Central memory CD8-positive, alpha-beta T cell (primary cell): ENCODE measurements around the gene BTBD9.

ENCODE experiments used
- ATAC-seq: fragments of 150-1000 bp; cut with Tn5 transposase; replicated peaks from 2 replicates; pipeline ENCODE4 v1.10.0; 2022; ENCODE audit warnings: mild to moderate bottlenecking, moderate FRiP score, moderate number of reproducible peaks; ENCODE audit not compliant: poor library complexity, severe bottlenecking; ENCODE audit errors: extremely low read depth
- DNase-seq, 2 donors: peaks; one replicate each; pipeline ENCODE4 v3.0.0; 2021; ENCODE audit warnings: low spot score in 2 of 2
- H3K27ac Mint-ChIP-seq: one replicate; pipeline ENCODE4 v1.8.0; 2022; ENCODE audit warnings: low read depth, mild to moderate bottlenecking, moderate library complexity, mixed read lengths
- H3K27me3 Mint-ChIP-seq: one replicate; pipeline ENCODE4 v1.8.0; 2022; ENCODE audit warnings: mixed read lengths
- H3K36me3 Mint-ChIP-seq: one replicate; pipeline ENCODE4 v1.8.0; 2022; ENCODE audit warnings: mild to moderate bottlenecking, moderate library complexity, mixed read lengths; ENCODE audit not compliant: insufficient read depth
- H3K4me1 Mint-ChIP-seq: one replicate; pipeline ENCODE4 v1.8.0; 2022; ENCODE audit warnings: mixed read lengths
- H3K4me3 Mint-ChIP-seq: one replicate; pipeline ENCODE4 v1.8.0; 2022; ENCODE audit warnings: mild to moderate bottlenecking, moderate library complexity, mixed read lengths
- H3K9me3 Mint-ChIP-seq: one replicate; pipeline ENCODE4 v1.8.0; 2022; ENCODE audit warnings: mixed read lengths

The BTBD9 gene

DNA sequence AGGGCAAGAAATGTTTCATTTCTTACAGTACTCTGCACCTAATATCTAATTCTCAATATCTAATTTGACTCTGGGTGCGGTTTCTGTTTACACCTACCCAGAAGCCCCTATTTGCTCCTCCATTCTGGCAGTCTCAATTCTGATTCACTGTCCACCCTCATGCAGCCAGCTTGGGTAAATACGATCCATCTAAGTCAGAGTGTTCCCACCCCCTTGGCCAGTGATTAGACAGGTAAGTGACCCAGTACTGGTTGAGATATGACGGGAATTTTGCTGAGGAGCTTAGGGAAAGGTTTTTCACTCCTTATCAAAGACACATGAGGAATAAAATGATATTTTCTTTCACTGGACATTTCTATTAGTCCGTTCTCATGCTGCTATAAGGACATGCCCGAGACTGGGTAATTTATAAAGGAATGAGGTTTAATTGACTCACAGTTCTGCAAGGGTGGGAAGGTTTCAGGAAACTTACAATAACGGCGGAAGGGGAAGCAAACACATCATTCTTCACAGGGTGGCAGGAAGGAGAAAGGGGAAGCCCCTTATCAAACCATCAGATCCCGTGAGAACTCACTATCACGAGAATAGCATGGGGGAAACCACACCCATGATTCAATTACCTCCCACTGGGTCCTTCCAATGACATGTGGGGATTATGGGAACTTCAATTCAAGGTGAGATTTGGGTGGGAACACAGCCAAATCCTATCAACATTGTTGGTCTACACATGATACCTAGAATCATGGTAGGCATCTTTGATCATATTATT is 33.9 kb upstream of the BTBD9 start:
- DNase-seq (no peak), ATAC-seq (no peak)
- Mint-ChIP-seq H3K4me1 (no peaks in the 10 kb centered on the region), H3K4me3 (no peak overlapping the region), H3K9me3 (no peaks in the 10 kb centered on the region), H3K27ac (no peak overlapping the region), H3K27me3 (no peaks in the 10 kb centered on the region), H3K36me3 (peaks cover 7% of the 10 kb centered on the region)

DNA sequence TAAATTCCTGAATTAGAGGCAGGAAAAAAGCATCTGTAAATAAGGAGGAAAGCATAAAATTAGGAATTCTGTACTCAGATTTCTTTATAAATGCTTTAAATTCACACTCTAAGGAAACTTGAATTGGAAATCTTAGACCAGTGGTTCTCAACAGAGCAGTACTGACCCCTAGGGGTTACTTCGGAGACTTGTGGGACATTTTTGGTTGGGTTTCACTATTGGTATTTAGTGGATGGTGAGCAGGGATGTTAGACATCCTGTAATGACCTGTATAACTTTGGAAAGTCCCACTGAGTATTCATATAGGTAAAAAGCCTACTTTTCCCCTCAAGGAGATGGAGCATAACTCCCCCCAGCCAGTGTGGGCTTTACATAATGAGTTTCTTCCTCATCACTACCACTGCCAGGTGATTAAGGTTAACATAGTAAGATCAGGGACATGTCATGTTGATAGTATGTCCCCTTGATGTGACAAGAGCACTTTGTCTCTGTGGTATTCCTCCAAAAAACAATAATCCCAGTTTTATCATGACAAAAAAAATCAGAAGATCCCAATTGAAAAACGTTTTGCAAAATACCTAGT is 32.2 kb upstream of the BTBD9 start:
- no peak overlapping the region for H3K4me3 Mint-ChIP-seq

DNA sequence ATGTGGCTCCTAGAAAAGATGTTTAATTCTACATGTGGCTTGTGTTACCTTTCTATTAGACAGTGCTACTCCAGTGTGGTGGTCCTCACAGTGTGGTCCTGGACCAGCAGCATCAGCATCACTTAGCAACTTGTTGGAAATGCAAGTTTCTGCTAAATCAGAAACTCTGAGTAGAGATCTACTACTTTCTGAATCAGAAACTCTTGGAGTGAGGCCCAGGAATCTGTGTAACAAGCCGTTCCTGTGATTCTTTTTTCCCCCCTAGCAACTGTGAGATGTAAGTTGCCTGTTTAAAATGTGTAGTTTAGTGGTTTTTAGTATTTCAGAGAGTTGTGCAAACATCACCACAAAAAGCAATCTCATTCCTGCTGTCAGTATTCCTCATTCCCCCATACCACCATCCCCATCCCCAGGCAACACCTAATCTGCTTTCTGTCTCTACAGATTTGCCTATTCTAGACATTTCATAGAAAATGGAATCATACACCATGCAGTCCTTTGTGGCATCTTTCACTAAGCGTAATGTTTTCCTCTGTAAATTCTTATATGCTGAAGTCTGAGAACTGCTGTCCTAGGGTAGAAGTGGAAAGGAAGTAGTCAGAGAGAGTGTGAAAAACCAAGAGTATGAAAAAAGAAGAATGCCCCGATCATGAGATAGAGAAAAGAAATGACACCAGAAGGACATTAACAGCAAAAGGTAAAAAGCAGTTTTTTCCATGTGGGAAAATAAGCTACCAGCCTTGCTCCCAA is 18.9 kb upstream of the BTBD9 start:
- ATAC-seq: no peak
- H3K4me3 Mint-ChIP-seq: no peak overlapping the region
- H3K27ac Mint-ChIP-seq: no peak overlapping the region

More for the DNA sequence above, 32.2 kb upstream of the BTBD9 start:
- Mint-ChIP-seq H3K36me3 (peaks cover 3% of the 10 kb centered on the region), H3K27ac (no peak overlapping the region), H3K9me3 (no peaks in the 10 kb centered on the region), H3K4me1 (no peaks in the 10 kb centered on the region), H3K27me3 (no peaks in the 10 kb centered on the region)
- peak; percentile 62 for ATAC-seq
- peak in 1 of 2 donors; percentile 10 for DNase-seq

DNA sequence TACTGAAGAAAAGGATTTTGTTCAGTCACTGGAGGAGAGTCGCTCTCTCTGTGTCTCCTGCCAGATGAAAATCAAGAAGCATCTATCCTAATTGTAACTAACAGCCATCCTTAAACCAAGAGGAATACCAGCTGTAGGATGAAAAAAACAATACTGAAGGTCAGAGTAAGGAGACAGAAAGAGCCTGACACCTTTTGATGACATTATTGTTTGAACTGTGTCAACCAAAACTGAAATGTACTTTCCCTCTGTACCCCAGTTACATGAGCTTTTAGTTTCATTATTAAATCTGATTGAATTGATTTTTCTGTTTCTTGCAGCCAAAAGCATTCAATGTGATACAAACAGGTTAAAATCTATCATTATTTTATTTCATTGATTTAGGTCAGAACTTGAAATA is 17.2 kb upstream of the BTBD9 start:
- no peaks in the 10 kb centered on the region for H3K9me3 Mint-ChIP-seq
- peaks cover 7% of the 10 kb centered on the region for H3K4me1 Mint-ChIP-seq
- no peak overlapping the region for H3K4me3 Mint-ChIP-seq
- no peaks in the 10 kb centered on the region for H3K27me3 Mint-ChIP-seq
- peaks cover 2% of the 10 kb centered on the region for H3K36me3 Mint-ChIP-seq
- DNase-seq (no peak), ATAC-seq (no peak)
- no peak overlapping the region for H3K27ac Mint-ChIP-seq

More for the DNA sequence above, 18.9 kb upstream of the BTBD9 start:
- H3K36me3 Mint-ChIP-seq: peaks cover 2% of the 10 kb centered on the region
- no peaks in the 10 kb centered on the region for H3K9me3 Mint-ChIP-seq
- no peaks in the 10 kb centered on the region for H3K27me3 Mint-ChIP-seq
- no peak for DNase-seq
- peaks cover 7% of the 10 kb centered on the region for H3K4me1 Mint-ChIP-seq

GRCh38 chr6:38654263-38654662 is 14.5 kb upstream of the BTBD9 start:
- Mint-ChIP-seq H3K4me3 (no peak overlapping the region), H3K36me3 (no peaks in the 10 kb centered on the region), H3K27me3 (no peaks in the 10 kb centered on the region), H3K4me1 (peaks cover 7% of the 10 kb centered on the region), H3K9me3 (no peaks in the 10 kb centered on the region), H3K27ac (no peak overlapping the region)
- no peak for ATAC-seq
- no peak for DNase-seq

DNA sequence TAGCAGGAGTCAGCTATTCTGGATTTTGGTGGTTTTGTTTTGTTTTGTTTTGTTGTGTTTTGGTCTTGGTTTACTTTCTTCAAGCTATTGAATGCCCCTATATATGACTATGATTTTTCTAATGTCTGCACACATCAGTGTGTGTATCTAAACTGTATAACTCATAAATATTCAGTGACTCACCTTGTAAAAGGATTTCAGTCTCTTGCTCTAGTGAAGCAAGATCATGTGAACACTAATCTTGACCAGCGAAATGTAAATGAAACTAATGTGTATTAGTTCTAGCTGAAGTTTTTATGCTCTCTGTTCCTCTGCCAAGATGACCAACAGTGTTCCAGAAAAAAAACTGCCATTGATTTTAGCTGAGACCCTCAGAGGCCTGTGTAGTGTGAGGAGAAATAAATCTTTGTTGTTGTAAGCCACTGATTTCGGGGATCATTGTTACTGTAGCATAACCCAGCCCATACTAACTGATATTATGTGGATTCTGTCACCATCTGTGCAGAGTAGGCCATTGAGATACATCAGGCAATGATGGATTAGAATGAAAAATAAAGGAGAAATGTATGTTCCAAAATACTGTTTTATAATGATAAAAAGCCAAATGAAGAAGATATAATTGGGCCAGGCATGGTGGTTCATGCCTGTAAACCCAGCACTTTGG is 11.5 kb upstream of the BTBD9 start:
- Mint-ChIP-seq H3K4me1 (no peaks in the 10 kb centered on the region), H3K4me3 (no peak overlapping the region), H3K9me3 (no peaks in the 10 kb centered on the region), H3K27ac (no peak overlapping the region), H3K36me3 (no peaks in the 10 kb centered on the region), H3K27me3 (no peaks in the 10 kb centered on the region)
- no peak for DNase-seq
- ATAC-seq: no peak

DNA sequence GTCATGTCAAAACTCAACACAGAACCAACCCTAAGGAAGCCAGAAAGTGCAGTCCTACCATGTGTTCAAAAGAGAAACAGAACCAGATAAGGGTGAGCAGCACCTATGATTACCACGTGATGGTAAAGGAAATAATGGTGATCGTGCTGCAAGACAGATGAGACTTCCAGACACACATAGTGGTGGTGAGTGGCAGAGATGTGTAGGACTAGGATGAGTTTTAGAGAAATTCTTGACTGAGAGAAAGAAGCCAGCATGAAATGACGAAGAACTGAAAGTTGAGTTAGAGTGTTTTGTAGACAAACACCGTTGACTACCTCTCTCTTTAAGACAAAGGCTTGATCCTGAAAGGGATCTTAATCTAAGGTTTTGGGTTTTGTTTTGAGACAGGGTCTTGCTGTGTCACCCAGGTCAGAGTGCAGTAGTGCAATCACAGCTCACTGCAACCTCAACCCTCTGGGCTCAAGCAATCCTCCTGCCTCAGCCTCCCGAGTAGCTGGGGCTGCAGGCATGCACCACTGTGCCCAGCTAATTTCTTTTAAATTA is 10.6 kb upstream of the BTBD9 start:
- Mint-ChIP-seq H3K4me3 (no peak overlapping the region), H3K36me3 (no peaks in the 10 kb centered on the region), H3K9me3 (no peaks in the 10 kb centered on the region), H3K27ac (no peak overlapping the region), H3K4me1 (no peaks in the 10 kb centered on the region), H3K27me3 (no peaks in the 10 kb centered on the region)
- ATAC-seq (no peak), DNase-seq (no peak)

DNA sequence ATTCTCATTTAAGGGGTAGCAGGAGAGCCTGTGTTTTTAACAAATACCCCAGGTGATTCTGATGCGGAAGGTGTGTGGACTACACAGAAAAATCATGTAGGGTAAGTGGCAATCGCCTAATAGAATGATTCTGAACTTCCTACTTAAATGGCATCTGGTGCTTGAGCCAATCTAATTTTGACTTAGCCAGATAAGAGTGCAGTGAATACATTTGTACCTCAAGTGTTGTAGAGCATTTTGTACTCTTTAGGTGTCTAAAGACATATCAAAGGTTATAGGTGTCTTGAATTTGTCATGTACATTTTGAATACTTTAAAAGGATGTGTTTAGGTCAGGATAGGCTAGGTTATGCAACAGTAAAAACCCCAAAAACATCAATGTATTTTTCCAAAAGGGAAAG is 10.0 kb upstream of the BTBD9 start:
- Mint-ChIP-seq H3K9me3 (no peaks in the 10 kb centered on the region), H3K36me3 (no peaks in the 10 kb centered on the region), H3K4me3 (no peak overlapping the region), H3K4me1 (no peaks in the 10 kb centered on the region), H3K27me3 (no peaks in the 10 kb centered on the region), H3K27ac (no peak overlapping the region)
- ATAC-seq (no peak), DNase-seq (no peak)

- no peak for DNase-seq
- H3K9me3 Mint-ChIP-seq: no peaks in the 10 kb centered on the region
- ATAC-seq: no peak
- H3K27me3 Mint-ChIP-seq: no peaks in the 10 kb centered on the region
- no peaks in the 10 kb centered on the region for H3K36me3 Mint-ChIP-seq
- H3K27ac Mint-ChIP-seq: no peak overlapping the region
- H3K4me3 Mint-ChIP-seq: no peak overlapping the region
- H3K4me1 Mint-ChIP-seq: no peaks in the 10 kb centered on the region
Observed at GRCh38 chr6:38648629-38649028, 8.9 kb upstream of the BTBD9 start.

DNA sequence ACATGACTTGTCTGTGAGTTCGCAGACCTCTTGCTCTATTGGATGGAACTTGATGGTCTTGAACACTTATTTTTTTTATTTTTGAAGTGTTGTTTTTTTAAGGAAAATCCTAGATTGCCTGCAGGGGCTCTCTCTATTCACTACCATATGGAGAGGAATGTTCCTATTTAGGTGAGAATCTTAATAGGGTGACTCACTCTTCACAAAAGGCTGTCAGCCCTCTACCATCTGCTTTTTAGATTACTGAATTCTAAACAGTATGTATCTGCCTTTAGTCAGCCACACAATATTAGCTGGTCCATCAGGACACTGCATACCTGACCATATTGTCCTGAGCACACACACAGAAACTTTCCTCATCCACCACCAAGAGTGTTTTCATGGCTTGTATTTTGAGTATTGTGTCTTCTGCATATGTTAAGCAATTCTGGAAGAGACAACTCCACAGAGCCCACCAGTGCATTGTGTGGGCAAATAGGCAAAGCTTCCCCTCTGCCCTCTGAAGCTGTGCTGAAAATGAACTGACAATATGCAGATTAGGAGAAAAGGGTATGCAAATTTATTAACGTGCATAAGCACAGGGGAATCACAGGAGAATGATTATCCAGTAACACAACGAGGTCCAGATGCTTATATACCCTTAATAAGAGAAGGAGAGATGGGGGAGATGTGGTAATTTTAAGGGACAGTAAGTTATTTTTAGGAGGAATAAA is 6.6 kb upstream of the BTBD9 start:
- Mint-ChIP-seq H3K4me1 (peaks cover 12% of the 10 kb centered on the region), H3K27me3 (no peaks in the 10 kb centered on the region), H3K27ac (no peak overlapping the region), H3K9me3 (no peaks in the 10 kb centered on the region), H3K36me3 (no peaks in the 10 kb centered on the region), H3K4me3 (no peak overlapping the region)
- ATAC-seq (no peak), DNase-seq (no peak)

- DNase-seq (no peak), ATAC-seq (no peak)
- no peaks in the 10 kb centered on the region for H3K9me3 Mint-ChIP-seq
- no peak overlapping the region for H3K27ac Mint-ChIP-seq
- H3K27me3 Mint-ChIP-seq: no peaks in the 10 kb centered on the region
- H3K36me3 Mint-ChIP-seq: peaks cover 3% of the 10 kb centered on the region
- H3K4me1 Mint-ChIP-seq: peaks cover 21% of the 10 kb centered on the region
- H3K4me3 Mint-ChIP-seq: no peak overlapping the region
Observed at GRCh38 chr6:38644951-38645350, 5.2 kb upstream of the BTBD9 start.
